ENCODE measurements around the gene ACYP2.

ACYP2 gene

DNA sequence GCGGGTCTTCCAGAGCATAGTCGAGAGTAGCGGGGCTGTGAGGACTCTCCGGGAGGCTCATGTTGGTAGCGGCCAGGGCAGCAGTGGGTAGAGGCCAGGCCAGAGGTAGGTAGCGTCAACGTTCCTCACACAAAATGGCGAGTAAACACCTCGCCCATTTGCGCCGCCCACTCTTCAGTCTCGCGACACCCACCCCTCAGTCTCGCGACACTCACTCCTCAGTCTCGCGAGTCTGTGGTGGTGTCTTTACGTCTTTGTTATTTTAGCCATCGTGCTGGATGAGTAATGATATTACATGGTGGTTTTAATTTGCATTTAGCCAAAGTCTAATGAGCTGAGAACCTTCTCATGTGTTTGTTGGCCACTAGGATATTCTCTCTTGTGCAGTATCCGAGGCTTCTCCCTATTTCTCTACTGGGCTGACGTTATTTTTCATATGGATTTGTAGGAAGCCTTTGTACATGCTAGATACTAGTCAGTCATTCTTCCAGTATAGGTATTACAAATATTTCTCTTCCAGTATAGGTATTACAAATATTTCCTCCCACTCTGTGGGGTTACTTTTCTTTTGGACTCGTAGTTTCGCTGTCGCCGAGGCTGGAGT, 140.8 kb downstream of the ACYP2 start, which contains the start of gene TSPYL6:
TSS of gene TSPYL6 (minus strand) at position 139 of the 604 bp plus-strand sequence. CDS start at position 61, 78 bp downstream.
- no peaks in the 10 kb centered on the region for H3K36me3 ChIP-seq (ENCODE audit: insufficient read depth, low read length)

DNA sequence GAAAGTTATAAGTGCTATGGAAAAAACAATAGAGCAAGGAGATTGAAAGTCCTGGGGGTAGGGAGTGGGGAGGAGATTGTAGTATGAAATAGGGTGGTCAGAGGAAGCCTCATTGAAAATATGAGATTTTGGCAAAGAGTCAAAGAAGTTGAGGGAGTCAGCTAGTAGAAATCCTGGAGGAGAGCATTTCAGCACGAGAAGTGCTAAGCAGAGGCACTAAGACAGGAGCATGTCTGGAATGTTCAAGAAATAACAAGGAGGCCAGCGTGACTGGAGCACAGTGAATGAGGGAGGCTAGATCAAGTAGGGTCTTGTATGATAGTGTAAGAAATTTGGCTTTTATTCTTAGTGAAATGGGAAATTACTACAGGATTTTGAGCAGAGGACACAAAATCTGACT, 142.8 kb downstream of the ACYP2 start:
- H2AFZ ChIP-seq (ENCODE audit: low read depth, low read length): no peak overlapping the region
- no peaks in the 10 kb centered on the region for H4K20me1 ChIP-seq (ENCODE audit: insufficient read depth, low read length)
- H3K79me2 ChIP-seq (ENCODE audit: insufficient read depth, low read length): no peaks in the 10 kb centered on the region
- H3K36me3 ChIP-seq (ENCODE audit: insufficient read depth, low read length): no peaks in the 10 kb centered on the region
- no peaks in the 10 kb centered on the region for H3K4me1 ChIP-seq (ENCODE audit: insufficient read depth, low read length)
- H3K27ac ChIP-seq (ENCODE audit: low read length): no peak overlapping the region
- ATAC-seq (ENCODE audit: insufficient read depth, low read depth) (no peak), DNase-seq (no peak)
- no peaks in the 10 kb centered on the region for H3K9me3 ChIP-seq (ENCODE audit: insufficient read depth, low read length, severe bottlenecking)
- TF ChIP-seq EZH2 (IDR thresholded peaks at IDR 0.05; ENCODE audit: borderline replicate concordance, low read depth, low read length, severe bottlenecking): no peak
- TF ChIP-seq, protein P1, sequence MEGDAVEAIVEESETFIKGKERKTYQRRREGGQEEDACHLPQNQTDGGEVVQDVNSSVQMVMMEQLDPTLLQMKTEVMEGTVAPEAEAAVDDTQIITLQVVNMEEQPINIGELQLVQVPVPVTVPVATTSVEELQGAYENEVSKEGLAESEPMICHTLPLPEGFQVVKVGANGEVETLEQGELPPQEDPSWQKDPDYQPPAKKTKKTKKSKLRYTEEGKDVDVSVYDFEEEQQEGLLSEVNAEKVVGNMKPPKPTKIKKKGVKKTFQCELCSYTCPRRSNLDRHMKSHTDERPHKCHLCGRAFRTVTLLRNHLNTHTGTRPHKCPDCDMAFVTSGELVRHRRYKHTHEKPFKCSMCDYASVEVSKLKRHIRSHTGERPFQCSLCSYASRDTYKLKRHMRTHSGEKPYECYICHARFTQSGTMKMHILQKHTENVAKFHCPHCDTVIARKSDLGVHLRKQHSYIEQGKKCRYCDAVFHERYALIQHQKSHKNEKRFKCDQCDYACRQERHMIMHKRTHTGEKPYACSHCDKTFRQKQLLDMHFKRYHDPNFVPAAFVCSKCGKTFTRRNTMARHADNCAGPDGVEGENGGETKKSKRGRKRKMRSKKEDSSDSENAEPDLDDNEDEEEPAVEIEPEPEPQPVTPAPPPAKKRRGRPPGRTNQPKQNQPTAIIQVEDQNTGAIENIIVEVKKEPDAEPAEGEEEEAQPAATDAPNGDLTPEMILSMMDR (IDR thresholded peaks at IDR 0.05; ENCODE audit: borderline replicate concordance, extremely low read depth, low read length, poor library complexity, severe bottlenecking): no peak
- no peak overlapping the region for H3K9ac ChIP-seq (ENCODE audit: low read depth, low read length)
- no peak overlapping the region for H3K4me2 ChIP-seq (ENCODE audit: insufficient read depth, low read length)
- H3K27me3 ChIP-seq (ENCODE audit: insufficient read depth, low read length, poor library complexity): no peaks in the 10 kb centered on the region
- H3K4me3 ChIP-seq (ENCODE audit: low read depth in 1 of 2, low read length in 2 of 2): no peak overlapping the region

More for the DNA sequence above, 140.8 kb downstream of the ACYP2 start, which contains the start of gene TSPYL6:
- ATAC-seq (ENCODE audit: insufficient read depth, low read depth) (no peak), DNase-seq (no peak)
- H3K9ac ChIP-seq (ENCODE audit: low read depth, low read length): no peak within 1 kb of the TSS
- H3K27me3 ChIP-seq (ENCODE audit: insufficient read depth, low read length, poor library complexity): no peaks in the 10 kb centered on the region
- H3K9me3 ChIP-seq (ENCODE audit: insufficient read depth, low read length, severe bottlenecking): no peaks in the 10 kb centered on the region
- no peaks in the 10 kb centered on the region for H3K79me2 ChIP-seq (ENCODE audit: insufficient read depth, low read length)
- no peak within 1 kb of the TSS for H2AFZ ChIP-seq (ENCODE audit: low read depth, low read length)
- H3K4me2 ChIP-seq (ENCODE audit: insufficient read depth, low read length): no peak within 1 kb of the TSS
- TF ChIP-seq EZH2 (IDR thresholded peaks at IDR 0.05; ENCODE audit: borderline replicate concordance, low read depth, low read length, severe bottlenecking): no peak
- TF ChIP-seq, protein P1 (IDR thresholded peaks at IDR 0.05; ENCODE audit: borderline replicate concordance, extremely low read depth, low read length, poor library complexity, severe bottlenecking): no peak
- H3K4me3 ChIP-seq (ENCODE audit: low read depth in 1 of 2, low read length in 2 of 2): no peak within 1 kb of the TSS
- H3K27ac ChIP-seq (ENCODE audit: low read length): no peak within 1 kb of the TSS
- no peaks in the 10 kb centered on the region for H3K4me1 ChIP-seq (ENCODE audit: insufficient read depth, low read length)
- no peaks in the 10 kb centered on the region for H4K20me1 ChIP-seq (ENCODE audit: insufficient read depth, low read length)

DNA sequence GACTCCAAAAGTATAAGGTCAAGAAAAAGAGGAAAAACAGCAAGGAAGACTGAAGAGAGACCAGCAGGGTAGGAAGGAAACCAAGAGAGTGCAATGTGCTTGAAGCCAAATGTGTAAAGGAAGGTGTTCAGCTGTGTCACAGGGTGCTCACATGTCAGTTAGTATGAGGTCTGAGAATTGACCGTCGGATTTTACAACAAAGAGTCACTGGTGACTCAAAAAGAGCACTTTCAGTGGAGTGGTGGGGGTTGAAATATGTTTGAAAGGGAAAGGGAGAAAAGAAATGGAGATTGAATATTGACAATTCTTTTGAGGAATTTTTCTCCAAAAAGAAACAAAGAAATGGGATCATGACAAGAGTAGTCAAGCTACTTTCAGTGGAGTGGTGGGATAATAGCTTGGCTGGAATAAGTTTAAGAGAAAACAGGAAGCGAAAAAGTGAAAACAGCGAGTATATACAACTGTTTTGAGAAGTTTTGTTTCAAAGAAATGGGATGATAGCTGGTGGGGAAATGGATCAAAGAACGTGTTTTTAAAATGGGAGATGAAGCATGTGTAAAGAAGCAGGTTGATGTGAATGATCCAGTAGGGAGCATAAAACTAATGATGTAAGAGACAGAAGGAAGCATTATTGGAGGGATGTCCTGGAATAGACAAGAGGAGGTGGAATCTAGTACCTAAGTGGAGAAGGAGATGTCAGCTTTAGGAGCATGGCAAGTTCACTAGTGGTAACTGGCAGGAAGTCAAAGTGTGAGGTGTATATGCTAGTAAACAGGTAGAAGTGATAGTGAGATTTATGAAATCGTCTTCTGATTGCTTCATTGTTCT, 144.2 kb downstream of the ACYP2 start:
- no peak overlapping the region for H3K9ac ChIP-seq (ENCODE audit: low read depth, low read length)
- H3K4me3 ChIP-seq (ENCODE audit: low read depth in 1 of 2, low read length in 2 of 2): no peak overlapping the region
- no peak overlapping the region for H3K4me2 ChIP-seq (ENCODE audit: insufficient read depth, low read length)
- ATAC-seq (ENCODE audit: insufficient read depth, low read depth): no peak
- H3K79me2 ChIP-seq (ENCODE audit: insufficient read depth, low read length): no peaks in the 10 kb centered on the region
- H2AFZ ChIP-seq (ENCODE audit: low read depth, low read length): no peak overlapping the region
- no peaks in the 10 kb centered on the region for H4K20me1 ChIP-seq (ENCODE audit: insufficient read depth, low read length)
- TF ChIP-seq, protein P1 (IDR thresholded peaks at IDR 0.05; ENCODE audit: borderline replicate concordance, extremely low read depth, low read length, poor library complexity, severe bottlenecking): no peak
- no peak for TF ChIP-seq EZH2 (IDR thresholded peaks at IDR 0.05; ENCODE audit: borderline replicate concordance, low read depth, low read length, severe bottlenecking)
- H3K9me3 ChIP-seq (ENCODE audit: insufficient read depth, low read length, severe bottlenecking): no peaks in the 10 kb centered on the region
- no peak for DNase-seq
- H3K27me3 ChIP-seq (ENCODE audit: insufficient read depth, low read length, poor library complexity): no peaks in the 10 kb centered on the region
- no peaks in the 10 kb centered on the region for H3K36me3 ChIP-seq (ENCODE audit: insufficient read depth, low read length)
- H3K4me1 ChIP-seq (ENCODE audit: insufficient read depth, low read length): no peaks in the 10 kb centered on the region
- no peak overlapping the region for H3K27ac ChIP-seq (ENCODE audit: low read length)

Data from DND-41 (cell line).